ENCODE results near the gene ARFGAP2. TPM values are rescaled to one million over a fixed set of nuclear protein-coding genes. Genes with fewer than 3 reads are reported as not detected.

ARFGAP2 gene
- total and polyA plus RNA-seq, 10 donors = 46.7 to 216 (median 93.6) TPM

- peak overlapping the region in 1 of 8 donors; percentile 17 for H3K4me3 ChIP-seq
- peaks cover 8 to 43% (median 27%) of the 10 kb centered on the region in 6 donors for H3K4me1 ChIP-seq
- no peaks in the 10 kb centered on the region for H3K9me3 ChIP-seq
- peak overlapping the region in 4 of 8 donors; percentile 14 to 61 (median 58) for H3K27ac ChIP-seq
- TF ChIP-seq CTCF (IDR thresholded peaks at IDR 0.05 in 8 of 11, conservative IDR thresholded peaks at IDR 0.05 in 3 of 11) (no peak), POLR2AphosphoS5 (IDR thresholded peaks at IDR 0.05) (peak in 2 of 3 donors; percentile 54), POLR2A (IDR thresholded peaks at IDR 0.05) (no peak)
- H3K36me3 ChIP-seq = peaks cover 0 to 30% (median 4%) of the 10 kb centered on the region in 6 donors
- H3K27me3 ChIP-seq (replicated peaks in 1 of 7) = no peaks in the 10 kb centered on the region
- WGBS, 5 donors = 39 to 58% (median 42%) methylated on average over 18 of the region's 18 CpGs
- intact Hi-C loops (cut with DNase I; ENCODE audit: low total_unique reads) = no loop called here
- peak; percentile 82 for DNase-seq
Observed at GRCh38 chr11:47154616-47155570, 21.8 kb downstream of the ARFGAP2 start.

- Histone ChIP-seq H3K27ac (peak overlapping the region in 1 of 8 donors; percentile 11), H3K4me3 (no peak overlapping the region), H3K27me3 (replicated peaks in 1 of 7) (no peaks in the 10 kb centered on the region), H3K4me1 (peaks cover 8 to 43% (median 27%) of the 10 kb centered on the region in 6 donors), H3K9me3 (no peaks in the 10 kb centered on the region), H3K36me3 (peaks cover 0 to 27% (median 4%) of the 10 kb centered on the region in 6 donors)
- TF ChIP-seq POLR2A (IDR thresholded peaks at IDR 0.05) (no peak), POLR2AphosphoS5 (IDR thresholded peaks at IDR 0.05) (peak in 1 of 3 donors; percentile 9), CTCF (IDR thresholded peaks at IDR 0.05 in 8 of 11, conservative IDR thresholded peaks at IDR 0.05 in 3 of 11) (peak; percentile 62 to 91 (median 88))
- no peak for DNase-seq
- intact Hi-C loops (cut with DNase I; ENCODE audit: low total_unique reads) = loop anchor here (2.0 kb wide), 1 partner anchor 264 kb away; no protein-coding TSS in a partner anchor
- WGBS, 5 donors = 49 to 55% (median 52%) methylated on average over 11 of the region's 11 CpGs
Observed at GRCh38 chr11:47152953-47153950, 23.4 kb downstream of the ARFGAP2 start.

GRCh38 chr11:47152126-47152952, 24.3 kb downstream of the ARFGAP2 start:
- H3K4me3 ChIP-seq = no peak overlapping the region
- intact Hi-C loops (cut with DNase I; ENCODE audit: low total_unique reads) = loop anchor here (2.0 kb wide), 1 partner anchor 264 kb away; no protein-coding TSS in a partner anchor
- H3K9me3 ChIP-seq = no peaks in the 10 kb centered on the region
- peaks cover 8 to 43% (median 27%) of the 10 kb centered on the region in 6 donors for H3K4me1 ChIP-seq
- DNase-seq = no peak
- 67 to 75% (median 70%) methylated on average over 16 of the region's 16 CpGs for WGBS, 5 donors
- no peak for TF ChIP-seq POLR2A (IDR thresholded peaks at IDR 0.05)
- no peak for TF ChIP-seq POLR2AphosphoS5 (IDR thresholded peaks at IDR 0.05)
- TF ChIP-seq CTCF (IDR thresholded peaks at IDR 0.05 in 8 of 11, conservative IDR thresholded peaks at IDR 0.05 in 3 of 11) = no peak
- H3K27ac ChIP-seq = no peak overlapping the region
- H3K27me3 ChIP-seq (replicated peaks in 1 of 7) = no peaks in the 10 kb centered on the region
- peaks cover 0 to 22% (median 2%) of the 10 kb centered on the region in 6 donors for H3K36me3 ChIP-seq
